Pancreas (tissue), 10 donors: Measurements from ENCODE around the gene TMEM108. TPM values are rescaled to one million over a fixed set of nuclear protein-coding genes. Genes with fewer than 3 reads are reported as not detected.

Experiments used
- ATAC-seq, 4 donors: fragments of 200-7000 bp; cut with Tn5 transposase; one replicate each; pipeline versions ENCODE4 v1.8.0 to v1.9.1; 2020; ENCODE audit warnings: mild to moderate bottlenecking in 4 of 4, moderate library complexity in 4 of 4
- DNase-seq, 6 donors: peaks; one replicate each; pipeline ENCODE4 v3.0.0-alpha.2; 2020
- FAIRE-seq: peaks from 2 replicates; lab custom pipeline; 2012; peaks lifted over from hg19 to GRCh38; lab: Jason Lieb, UNC
- H3K27ac ChIP-seq, 4 donors: fragments of 200-600 bp; sonication (generic); 1 replicate in 3 of 4; 2 replicates in 1 of 4; pipeline versions ENCODE4 v1.5.0 to v1.8.0; 2020
- H3K27me3 ChIP-seq, 4 donors: fragments of 200-600 bp; one replicate each; pipeline ENCODE4 v1.8.0; 2021
- H3K36me3 ChIP-seq, 3 donors: fragments of 200-600 bp; sonication (generic) in 1 of 3; one replicate each; pipeline versions ENCODE4 v1.5.0 to v1.8.0; 2020 to 2021
- H3K4me1 ChIP-seq, 3 donors: fragments of 200-600 bp; one replicate each; pipeline ENCODE4 v1.8.0; 2021
- H3K4me3 ChIP-seq, 4 donors: fragments of 200-600 bp; sonication (generic) in 2 of 4; one replicate each; pipeline versions ENCODE4 v1.5.0 to v1.8.0; 2020 to 2021
- H3K9me3 ChIP-seq, 4 donors: fragments of 200-600 bp; one replicate each; pipeline ENCODE4 v1.8.0; 2021
- WGBS, 2 donors: extraction: QIAGEN DNeasy Blood & Tissue Kit; methylation state at CpG; one replicate each; pipeline ENCODE4 v1.1.7; 2013; 5-methylcytosine and 5-hydroxymethylcytosine counted together
- intact Hi-C, 3 donors: fragments of 100-400 bp; cut with DNase I; formaldehyde crosslinking; loops; one replicate each; pipeline versions ENCODE4 v1.11.1 to v1.14.2; 2022
- polyA plus RNA-seq, 2 donors: library from polyadenylated mRNA; stranded (reverse); fragments of 200-250 nt; gene quantifications; one replicate each; pipeline ENCODE4 v1.2.3, GENCODE V29; 2013
- total RNA-seq, 6 donors: library from RNA; stranded (reverse); fragmentation: NEBNext Ultra II Directional in 4 of 6; extraction: Animal tissue kit (Norgen Biotek cat#: 25700) in 4 of 6; gene quantifications; one replicate each; pipeline versions ENCODE4 v1.2.1 to v1.2.4, GENCODE V29; 2021 to 2023
- TF ChIP-seq, protein P1 (sequence below), 4 donors: fragments of 200-600 bp; sonication (generic) in 3 of 4; IDR thresholded peaks; one replicate each; pipeline versions ENCODE4 v1.5.0 to v1.8.0; 2021; ENCODE audit warnings: antibody characterized with exemption in 4 of 4
- donor health status: healthy with polysubstance abuse.
- donor health status: DM: no; HTN: no; CAD: no; lungs with moderate emphysema.
- donor health status: DM: no; HTN: no; CAD: no.
- donor health status: control.
- donor health status: control.
- donor health status: Bipolar disorder and iron deficiency.
- donor health status: DM: yes; HTN: yes; CAD: no.
- donor health status: DM: no; HTN: no; CAD: no.
- donor health status: DM: no; HTN: no; CAD: no.
- donor health status: DM: yes; HTN: yes; CAD: no.

TMEM108 gene
- total and polyA plus RNA-seq, 8 donors = 0.23 to 2.1 (median 0.52) TPM

DNA sequence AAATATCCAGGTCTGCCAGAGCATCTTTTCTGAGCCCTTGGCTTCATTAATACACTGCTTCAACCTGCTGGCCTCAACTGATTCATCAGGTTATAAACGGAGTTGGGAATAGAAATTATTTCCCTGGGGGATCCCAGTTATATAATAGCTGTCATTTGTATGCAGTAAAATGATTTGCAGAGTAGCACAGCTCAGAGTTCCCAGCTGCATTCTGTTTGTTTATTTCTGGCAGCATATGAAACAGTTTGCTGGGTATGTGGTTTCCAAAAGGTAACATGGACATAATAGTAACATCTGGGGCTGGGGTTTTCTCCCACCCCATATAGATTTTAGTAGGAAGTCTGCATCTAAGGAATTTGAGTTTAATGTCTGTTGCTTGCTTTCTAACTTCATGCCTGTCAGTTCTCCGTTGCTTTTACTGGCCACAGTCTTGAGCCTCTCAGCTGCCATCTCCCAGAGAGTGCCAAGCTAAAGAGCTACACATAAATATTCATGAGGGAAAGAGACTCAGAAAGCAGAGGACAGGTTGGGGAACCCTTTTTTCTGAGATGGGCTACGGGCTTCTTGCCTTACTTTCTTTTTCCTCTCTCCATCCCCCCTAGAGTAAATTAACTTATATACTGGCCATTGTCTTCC is 124.6 kb downstream of the TMEM108 start:
- FAIRE-seq (no peak), ATAC-seq (no peak), DNase-seq (no peak)
- Histone ChIP-seq H3K4me3 (no peak overlapping the region), H3K27ac (no peak overlapping the region), H3K9me3 (no peaks in the 10 kb centered on the region), H3K4me1 (no peaks in the 10 kb centered on the region), H3K27me3 (no peaks in the 10 kb centered on the region), H3K36me3 (no peaks in the 10 kb centered on the region)
- 60 to 61% methylated on average over 3 of the region's 3 CpGs for WGBS, 2 donors
- intact Hi-C loops = no loop called here
- TF ChIP-seq, protein P1, sequence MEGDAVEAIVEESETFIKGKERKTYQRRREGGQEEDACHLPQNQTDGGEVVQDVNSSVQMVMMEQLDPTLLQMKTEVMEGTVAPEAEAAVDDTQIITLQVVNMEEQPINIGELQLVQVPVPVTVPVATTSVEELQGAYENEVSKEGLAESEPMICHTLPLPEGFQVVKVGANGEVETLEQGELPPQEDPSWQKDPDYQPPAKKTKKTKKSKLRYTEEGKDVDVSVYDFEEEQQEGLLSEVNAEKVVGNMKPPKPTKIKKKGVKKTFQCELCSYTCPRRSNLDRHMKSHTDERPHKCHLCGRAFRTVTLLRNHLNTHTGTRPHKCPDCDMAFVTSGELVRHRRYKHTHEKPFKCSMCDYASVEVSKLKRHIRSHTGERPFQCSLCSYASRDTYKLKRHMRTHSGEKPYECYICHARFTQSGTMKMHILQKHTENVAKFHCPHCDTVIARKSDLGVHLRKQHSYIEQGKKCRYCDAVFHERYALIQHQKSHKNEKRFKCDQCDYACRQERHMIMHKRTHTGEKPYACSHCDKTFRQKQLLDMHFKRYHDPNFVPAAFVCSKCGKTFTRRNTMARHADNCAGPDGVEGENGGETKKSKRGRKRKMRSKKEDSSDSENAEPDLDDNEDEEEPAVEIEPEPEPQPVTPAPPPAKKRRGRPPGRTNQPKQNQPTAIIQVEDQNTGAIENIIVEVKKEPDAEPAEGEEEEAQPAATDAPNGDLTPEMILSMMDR (IDR thresholded peaks at IDR 0.05) = no peak

DNA sequence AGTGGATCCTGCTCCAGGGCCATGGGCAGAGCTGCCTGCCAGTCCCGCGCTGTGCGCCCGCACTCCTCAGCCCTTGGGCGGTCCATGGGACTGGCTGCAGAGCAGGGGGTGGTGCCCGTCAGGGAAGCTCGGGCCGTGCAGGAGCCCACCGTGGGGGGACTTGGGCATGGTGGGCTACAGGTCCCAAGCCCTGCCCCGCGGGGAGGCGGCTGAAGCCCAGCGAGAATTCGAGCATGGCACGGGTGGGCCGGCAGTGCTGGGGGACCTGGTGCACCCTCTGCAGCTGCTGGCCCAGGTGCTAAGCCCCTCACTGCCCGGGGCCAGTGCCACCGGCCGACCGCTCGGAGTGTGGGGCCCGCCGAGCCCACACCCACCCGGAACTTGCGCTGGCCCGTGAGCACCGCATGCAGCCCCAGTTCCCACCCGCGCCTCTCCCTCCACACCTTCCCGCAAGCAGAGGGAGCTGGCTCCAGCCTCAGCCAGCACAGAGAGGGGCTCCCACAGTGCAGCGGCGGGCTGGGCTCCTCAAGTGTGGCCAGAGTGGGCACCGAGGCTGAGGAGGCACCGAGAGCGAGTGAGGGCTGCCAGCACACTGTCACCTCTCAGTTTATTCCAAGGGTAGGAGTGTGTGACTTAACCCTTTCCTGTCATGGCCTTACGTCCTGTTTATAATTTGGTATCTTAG is 129.3 kb downstream of the TMEM108 start:
- ATAC-seq (no peak), DNase-seq (peak in 1 of 6 donors; percentile 46), FAIRE-seq (no peak)
- TF ChIP-seq, protein P1 (IDR thresholded peaks at IDR 0.05) = no peak
- Histone ChIP-seq H3K4me1 (no peaks in the 10 kb centered on the region), H3K27ac (no peak overlapping the region), H3K36me3 (no peaks in the 10 kb centered on the region), H3K27me3 (no peaks in the 10 kb centered on the region), H3K4me3 (no peak overlapping the region), H3K9me3 (no peaks in the 10 kb centered on the region)
- WGBS, 2 donors = 90 to 96% methylated on average over 35 to 36 of the region's 36 CpGs
- intact Hi-C loops = no loop called here

GRCh38 chr3:133168025-133168401 is 129.8 kb downstream of the TMEM108 start:
- FAIRE-seq (no peak), ATAC-seq (no peak), DNase-seq (no peak)
- no peaks in the 10 kb centered on the region for H3K9me3 ChIP-seq
- H3K27me3 ChIP-seq = no peaks in the 10 kb centered on the region
- no peak overlapping the region for H3K27ac ChIP-seq
- TF ChIP-seq, protein P1 (IDR thresholded peaks at IDR 0.05) = no peak
- no peaks in the 10 kb centered on the region for H3K4me1 ChIP-seq
- intact Hi-C loops = no loop called here
- 93 to 98% methylated on average over 1 of the region's 1 CpG for WGBS, 2 donors
- H3K36me3 ChIP-seq = no peaks in the 10 kb centered on the region
- no peak overlapping the region for H3K4me3 ChIP-seq

- Histone ChIP-seq H3K4me1 (no peaks in the 10 kb centered on the region), H3K27me3 (no peaks in the 10 kb centered on the region), H3K27ac (no peak overlapping the region), H3K9me3 (no peaks in the 10 kb centered on the region), H3K36me3 (no peaks in the 10 kb centered on the region), H3K4me3 (no peak overlapping the region)
- DNase-seq = no peak
- TF ChIP-seq, protein P1 (IDR thresholded peaks at IDR 0.05) = no peak
- ATAC-seq = no peak
- no peak for FAIRE-seq
- 84 to 93% methylated on average over 6 of the region's 6 CpGs for WGBS, 2 donors
- intact Hi-C loops = no loop called here
These were observed 131.3 kb downstream of the TMEM108 start for GRCh38 chr3:133169331-133170068.
